ENCODE measurements around the gene PALS2. TPM values are rescaled to one million over a fixed set of nuclear protein-coding genes. Genes with fewer than 3 reads are reported as not detected.

PALS2 gene
- total RNA-seq, 1 experiment from 2014 or later, result 48.2 TPM

DNA sequence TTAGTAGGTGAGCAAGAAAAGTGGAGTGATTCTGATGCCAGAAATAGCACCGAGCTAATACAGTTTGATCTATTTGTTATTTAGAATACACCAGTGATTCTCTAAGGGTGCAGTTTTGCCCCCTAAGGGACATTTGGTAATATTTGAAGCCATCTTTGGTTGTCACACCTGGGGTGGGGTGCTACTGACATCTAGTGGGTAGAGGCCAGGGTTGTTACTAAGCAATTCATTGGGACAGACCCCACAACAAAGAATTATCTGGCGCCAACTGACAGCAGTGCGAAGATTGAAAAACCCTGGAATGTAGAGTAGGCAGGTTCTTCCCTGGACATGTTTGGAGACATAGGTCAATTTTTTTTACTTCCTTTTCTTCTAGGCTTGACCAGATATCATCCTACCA lies 14.6 kb downstream of the PALS2 start:
- ChIA-PET CTCF (no interaction called here), POLR2A (no interaction called here)
- BruUV-seq (replicated peaks), result no TSS peak
- peaks cover 6% of the 10 kb centered on the region; the same call in 1 of the 2 replicates for H3K4me1 ChIP-seq (ENCODE audit: control insufficient read depth, insufficient read depth, low read length)
- ATAC-seq, result peak; percentile 69
- in situ Hi-C loops (cut with HindIII; ENCODE audit: low pct_unique_long_range_greater_than_20kb, low sequenced_read_pairs) (no loop called here), intact Hi-C loops (cut with micrococcal nuclease; ENCODE audit: unreplicated experiment) (no loop called here)
- DNase-seq (ENCODE audit: low read depth, low spot score), result no peak
- TF ChIP-seq, protein P1, sequence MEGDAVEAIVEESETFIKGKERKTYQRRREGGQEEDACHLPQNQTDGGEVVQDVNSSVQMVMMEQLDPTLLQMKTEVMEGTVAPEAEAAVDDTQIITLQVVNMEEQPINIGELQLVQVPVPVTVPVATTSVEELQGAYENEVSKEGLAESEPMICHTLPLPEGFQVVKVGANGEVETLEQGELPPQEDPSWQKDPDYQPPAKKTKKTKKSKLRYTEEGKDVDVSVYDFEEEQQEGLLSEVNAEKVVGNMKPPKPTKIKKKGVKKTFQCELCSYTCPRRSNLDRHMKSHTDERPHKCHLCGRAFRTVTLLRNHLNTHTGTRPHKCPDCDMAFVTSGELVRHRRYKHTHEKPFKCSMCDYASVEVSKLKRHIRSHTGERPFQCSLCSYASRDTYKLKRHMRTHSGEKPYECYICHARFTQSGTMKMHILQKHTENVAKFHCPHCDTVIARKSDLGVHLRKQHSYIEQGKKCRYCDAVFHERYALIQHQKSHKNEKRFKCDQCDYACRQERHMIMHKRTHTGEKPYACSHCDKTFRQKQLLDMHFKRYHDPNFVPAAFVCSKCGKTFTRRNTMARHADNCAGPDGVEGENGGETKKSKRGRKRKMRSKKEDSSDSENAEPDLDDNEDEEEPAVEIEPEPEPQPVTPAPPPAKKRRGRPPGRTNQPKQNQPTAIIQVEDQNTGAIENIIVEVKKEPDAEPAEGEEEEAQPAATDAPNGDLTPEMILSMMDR (IDR thresholded peaks at IDR 0.05), result peak; percentile 77
- TF ChIP-seq POLR2AphosphoS5 (IDR thresholded peaks at IDR 0.05; ENCODE audit: low read depth, low read length), result no peak
- no peak overlapping the region for H3K27ac ChIP-seq (ENCODE audit: low read length)
- no peaks in the 10 kb centered on the region for H3K36me3 ChIP-seq (ENCODE audit: control insufficient read depth, insufficient read depth, low read length)
- H3K9me3 ChIP-seq (ENCODE audit: control insufficient read depth, insufficient read depth, low read depth, low read length), result no peaks in the 10 kb centered on the region; the same call in 1 of the 2 replicates
- no peak overlapping the region for H3K4me3 ChIP-seq (ENCODE audit: low read depth in 2 of 2, low read length in 2 of 2)
- H3K27me3 ChIP-seq (ENCODE audit: control insufficient read depth, insufficient read depth, low read length), result no peaks in the 10 kb centered on the region

DNA sequence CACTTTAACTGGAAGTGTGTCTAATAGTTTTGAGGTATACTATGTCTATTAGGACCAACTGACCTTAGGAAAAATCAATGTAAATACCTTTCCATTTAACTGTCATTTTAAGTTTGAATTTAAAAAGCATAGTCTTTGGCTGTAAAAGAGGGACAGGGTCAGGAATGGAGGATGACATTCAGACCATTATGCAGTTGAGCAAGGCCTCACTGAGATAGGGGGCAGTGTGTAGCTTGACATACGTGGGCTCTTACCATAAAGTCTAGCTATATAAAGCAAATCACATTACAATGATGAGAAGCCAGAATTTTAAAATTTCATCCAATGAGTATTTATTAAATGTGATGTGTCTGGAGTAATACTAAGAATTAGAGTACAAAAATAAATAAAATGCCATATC lies 17.9 kb downstream of the PALS2 start:
- no peak for ATAC-seq
- no peaks in the 10 kb centered on the region for H3K27me3 ChIP-seq (ENCODE audit: control insufficient read depth, insufficient read depth, low read length)
- CTCF ChIA-PET, result no interaction called here
- intact Hi-C loops (cut with micrococcal nuclease; ENCODE audit: unreplicated experiment), result no loop called here
- DNase-seq (ENCODE audit: low read depth, low spot score), result no peak
- H3K27ac ChIP-seq (ENCODE audit: low read length), result no peak overlapping the region
- H3K4me3 ChIP-seq (ENCODE audit: low read depth in 2 of 2, low read length in 2 of 2), result no peak overlapping the region
- H3K9me3 ChIP-seq (ENCODE audit: control insufficient read depth, insufficient read depth, low read depth, low read length), result no peaks in the 10 kb centered on the region
- in situ Hi-C loops (cut with HindIII; ENCODE audit: low pct_unique_long_range_greater_than_20kb, low sequenced_read_pairs), result no loop called here
- no TSS peak for BruUV-seq (replicated peaks)
- peaks cover 6% of the 10 kb centered on the region; the same call in 1 of the 2 replicates for H3K4me1 ChIP-seq (ENCODE audit: control insufficient read depth, insufficient read depth, low read length)
- POLR2A ChIA-PET, result no interaction called here
- TF ChIP-seq POLR2AphosphoS5 (IDR thresholded peaks at IDR 0.05; ENCODE audit: low read depth, low read length), result no peak
- TF ChIP-seq, protein P1 (IDR thresholded peaks at IDR 0.05), result peak; percentile 22; the same call in 1 of the 2 replicates
- H3K36me3 ChIP-seq (ENCODE audit: control insufficient read depth, insufficient read depth, low read length), result no peaks in the 10 kb centered on the region

DNA sequence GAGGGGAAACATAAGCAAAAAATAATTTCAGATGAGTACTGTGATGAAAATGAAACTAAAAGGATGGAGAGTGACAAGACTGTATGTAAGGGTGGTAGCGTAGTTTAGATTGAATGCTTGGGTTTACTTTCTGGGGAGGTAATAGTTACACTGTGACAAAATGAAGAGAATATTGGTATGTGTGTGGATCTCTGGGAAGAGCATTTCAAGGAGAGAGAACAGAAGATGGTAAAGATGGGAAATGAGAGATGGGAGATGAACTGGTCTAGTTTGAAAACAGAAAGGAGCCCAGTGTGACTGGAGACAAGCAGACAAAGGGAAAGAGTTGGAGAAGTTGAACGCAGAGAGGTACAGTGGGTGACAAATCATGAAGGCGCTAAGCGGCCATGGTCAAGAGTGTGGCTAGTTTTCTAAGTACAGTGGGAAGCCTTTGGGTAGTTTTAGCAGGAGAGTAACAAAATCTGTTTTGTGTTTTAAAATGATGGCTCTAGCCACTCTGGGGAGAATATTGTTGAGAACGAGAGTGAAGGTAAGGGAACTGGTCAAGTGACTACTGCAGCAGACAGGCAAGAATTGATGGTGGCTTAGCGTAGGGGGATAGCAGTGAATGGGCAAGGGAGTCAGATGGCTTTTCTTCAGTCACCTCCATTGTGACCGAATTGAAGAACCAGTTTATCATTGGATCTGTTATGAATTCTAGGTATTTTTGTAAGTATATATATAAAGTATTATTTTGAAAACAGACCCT lies 22.6 kb downstream of the PALS2 start:
- Histone ChIP-seq H3K27ac (ENCODE audit: low read length) (no peak overlapping the region), H3K36me3 (ENCODE audit: control insufficient read depth, insufficient read depth, low read length) (no peaks in the 10 kb centered on the region), H3K4me1 (ENCODE audit: control insufficient read depth, insufficient read depth, low read length) (no peaks in the 10 kb centered on the region), H3K4me3 (ENCODE audit: low read depth in 2 of 2, low read length in 2 of 2) (no peak overlapping the region), H3K9me3 (ENCODE audit: control insufficient read depth, insufficient read depth, low read depth, low read length) (no peaks in the 10 kb centered on the region), H3K27me3 (ENCODE audit: control insufficient read depth, insufficient read depth, low read length) (no peaks in the 10 kb centered on the region)
- DNase-seq (ENCODE audit: low read depth, low spot score), result no peak
- ChIA-PET CTCF (no interaction called here), POLR2A (no interaction called here)
- TF ChIP-seq POLR2AphosphoS5 (IDR thresholded peaks at IDR 0.05; ENCODE audit: low read depth, low read length) (no peak), TCF7L2 (IDR thresholded peaks at IDR 0.05; ENCODE audit: low read depth, low read length) (no peak), SIN3A (IDR thresholded peaks at IDR 0.05; ENCODE audit: borderline replicate concordance, insufficient read depth, low read depth, low read length) (no peak)
- TF ChIP-seq, protein P2, sequence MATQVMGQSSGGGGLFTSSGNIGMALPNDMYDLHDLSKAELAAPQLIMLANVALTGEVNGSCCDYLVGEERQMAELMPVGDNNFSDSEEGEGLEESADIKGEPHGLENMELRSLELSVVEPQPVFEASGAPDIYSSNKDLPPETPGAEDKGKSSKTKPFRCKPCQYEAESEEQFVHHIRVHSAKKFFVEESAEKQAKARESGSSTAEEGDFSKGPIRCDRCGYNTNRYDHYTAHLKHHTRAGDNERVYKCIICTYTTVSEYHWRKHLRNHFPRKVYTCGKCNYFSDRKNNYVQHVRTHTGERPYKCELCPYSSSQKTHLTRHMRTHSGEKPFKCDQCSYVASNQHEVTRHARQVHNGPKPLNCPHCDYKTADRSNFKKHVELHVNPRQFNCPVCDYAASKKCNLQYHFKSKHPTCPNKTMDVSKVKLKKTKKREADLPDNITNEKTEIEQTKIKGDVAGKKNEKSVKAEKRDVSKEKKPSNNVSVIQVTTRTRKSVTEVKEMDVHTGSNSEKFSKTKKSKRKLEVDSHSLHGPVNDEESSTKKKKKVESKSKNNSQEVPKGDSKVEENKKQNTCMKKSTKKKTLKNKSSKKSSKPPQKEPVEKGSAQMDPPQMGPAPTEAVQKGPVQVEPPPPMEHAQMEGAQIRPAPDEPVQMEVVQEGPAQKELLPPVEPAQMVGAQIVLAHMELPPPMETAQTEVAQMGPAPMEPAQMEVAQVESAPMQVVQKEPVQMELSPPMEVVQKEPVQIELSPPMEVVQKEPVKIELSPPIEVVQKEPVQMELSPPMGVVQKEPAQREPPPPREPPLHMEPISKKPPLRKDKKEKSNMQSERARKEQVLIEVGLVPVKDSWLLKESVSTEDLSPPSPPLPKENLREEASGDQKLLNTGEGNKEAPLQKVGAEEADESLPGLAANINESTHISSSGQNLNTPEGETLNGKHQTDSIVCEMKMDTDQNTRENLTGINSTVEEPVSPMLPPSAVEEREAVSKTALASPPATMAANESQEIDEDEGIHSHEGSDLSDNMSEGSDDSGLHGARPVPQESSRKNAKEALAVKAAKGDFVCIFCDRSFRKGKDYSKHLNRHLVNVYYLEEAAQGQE (IDR thresholded peaks at IDR 0.05; ENCODE audit: insufficient read depth in 1 of 2, low read depth in 2 of 2, low read length in 1 of 2), result no peak
- TF ChIP-seq, protein P1 (IDR thresholded peaks at IDR 0.05), result no peak
- in situ Hi-C loops (cut with HindIII; ENCODE audit: low pct_unique_long_range_greater_than_20kb, low sequenced_read_pairs), result no loop called here
- no TSS peak for BruUV-seq (replicated peaks)
- ATAC-seq, result no peak
- intact Hi-C loops (cut with micrococcal nuclease; ENCODE audit: unreplicated experiment), result no loop called here

Measured in Panc1 (cell line).